Karpas-422 (cell line): ENCODE measurements around the gene FOXD4L1. TPM values are rescaled to one million over a fixed set of nuclear protein-coding genes. Genes with fewer than 3 reads are reported as not detected.
"Not testable (repeated sequence)": the region's sequence is repeated elsewhere in the genome, so short reads cannot be mapped to it uniquely, and the experiment has no call there.

ENCODE experiments used
- DNase-seq: peaks from one replicate; pipeline ENCODE4 v3.0.0-alpha.2; 2015
- H2AFZ ChIP-seq: fragments of 200-600 bp; sonication (generic); 2 replicates; pipeline ENCODE4 v1.6.1; 2014; ENCODE audit warnings: antibody characterized with exemption, low read length, mixed read lengths
- H3K27ac ChIP-seq: fragments of 200-600 bp; sonication (generic); 2 replicates; pipeline ENCODE4 v1.5.1; 2014; ENCODE audit warnings: mild to moderate bottlenecking, low read length, moderate library complexity
- H3K27me3 ChIP-seq: fragments of 200-600 bp; sonication (generic); 2 replicates; pipeline ENCODE4 v1.6.1; 2014; ENCODE audit warnings: low read length, mixed read lengths
- H3K36me3 ChIP-seq: fragments of 200-600 bp; sonication (generic); 2 replicates; pipeline ENCODE4 v1.6.1; 2014; ENCODE audit warnings: low read length, mixed read lengths; ENCODE audit not compliant: insufficient read depth
- H3K4me1 ChIP-seq: fragments of 200-600 bp; sonication (generic); 2 replicates; pipeline ENCODE4 v1.6.1; 2014; ENCODE audit warnings: mild to moderate bottlenecking, low read length, mixed read lengths
- H3K4me2 ChIP-seq: fragments of 200-600 bp; sonication (generic); 2 replicates; pipeline ENCODE4 v1.6.1; 2014; ENCODE audit warnings: low read length, low read depth, mild to moderate bottlenecking; ENCODE audit not compliant: poor library complexity, severe bottlenecking
- H3K4me3 ChIP-seq: fragments of 200-600 bp; sonication (generic); 2 replicates; pipeline ENCODE4 v1.5.1; 2014; ENCODE audit warnings: mild to moderate bottlenecking, antibody characterized with exemption, low read length, mixed read lengths
- H3K79me2 ChIP-seq: fragments of 200-600 bp; sonication (generic); 2 replicates; pipeline ENCODE4 v1.6.1; 2014; ENCODE audit warnings: mild to moderate bottlenecking, low read length, mixed read lengths
- H3K9ac ChIP-seq: fragments of 200-600 bp; sonication (generic); 2 replicates; pipeline ENCODE4 v1.6.0; 2014; ENCODE audit warnings: low read length
- H3K9me2 ChIP-seq: fragments of 200-600 bp; sonication (generic), shearing (Covaris generic); replicated peaks from 2 replicates; pipeline ENCODE4 v1.6.0; 2014; ENCODE audit warnings: mild to moderate bottlenecking, low read length, moderate library complexity; ENCODE audit not compliant: insufficient read depth
- H3K9me3 ChIP-seq: fragments of 300-700, 200-600 bp; sonication (generic); 2 replicates; pipeline ENCODE4 v1.6.1; 2014; ENCODE audit warnings: low read length, mixed read lengths
- H4K20me1 ChIP-seq: fragments of 200-600 bp; sonication (generic); 2 replicates; pipeline ENCODE4 v1.6.1; 2014; ENCODE audit warnings: mild to moderate bottlenecking, antibody characterized with exemption, low read length, low read depth; ENCODE audit not compliant: insufficient read depth
- total RNA-seq: library from RNA; depleted of rRNA; stranded (reverse); fragments of >200 nt; shearing (Covaris generic); gene quantifications from 2 replicates; pipeline ENCODE4 v1.2.3, GENCODE V29; 2014; ENCODE audit warnings: low replicate concordance

The FOXD4L1 gene
- total RNA-seq, 1 experiment from 2014 or later: 0.60 TPM

DNA sequence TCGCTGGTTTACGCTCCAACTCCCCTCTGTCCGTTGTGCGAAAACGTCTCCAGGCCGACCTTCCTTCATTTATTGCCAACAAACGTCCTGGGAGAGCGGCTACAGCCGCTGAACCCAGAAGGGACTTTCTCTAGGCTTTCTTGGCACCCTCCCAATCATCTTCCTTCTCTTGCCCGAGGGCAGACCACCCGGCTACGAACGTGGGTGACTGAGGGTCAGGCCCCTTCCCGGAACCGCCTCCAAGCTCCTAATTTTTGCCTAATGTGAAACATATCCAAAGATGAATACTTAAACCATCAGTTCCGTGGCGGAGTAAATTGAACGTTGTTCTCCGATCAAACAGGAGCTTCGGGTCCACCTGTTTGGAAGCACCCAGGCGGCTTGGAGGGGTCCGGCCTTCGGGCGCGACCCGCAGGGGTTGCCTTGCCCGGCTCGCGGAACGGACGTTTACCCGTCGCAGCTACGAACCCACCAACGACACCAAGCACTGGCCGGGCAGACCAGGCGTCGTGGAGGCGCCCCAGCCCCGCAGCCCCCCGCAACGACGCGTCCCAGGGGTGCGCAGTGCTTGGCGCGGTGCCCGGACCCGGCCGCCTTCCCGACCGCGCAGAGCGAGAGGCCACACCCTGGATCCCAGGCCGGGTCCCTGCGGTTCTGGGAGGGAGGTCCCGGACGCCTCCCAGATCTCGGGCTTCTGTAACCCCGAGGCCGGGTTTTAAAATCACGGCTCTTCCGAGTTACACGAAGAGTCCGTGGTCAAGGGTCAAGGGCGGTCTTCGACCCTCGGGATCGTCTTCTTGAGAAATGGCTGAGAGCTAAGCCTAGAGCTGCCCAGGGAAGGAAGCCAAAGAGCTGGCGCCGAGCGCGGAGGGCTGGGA is 4.0 kb downstream of the FOXD4L1 start:
- not testable (repeated sequence) for H4K20me1 ChIP-seq, H2AFZ ChIP-seq, DNase-seq, H3K9me3 ChIP-seq, H3K9me2 ChIP-seq, H3K79me2 ChIP-seq, H3K27me3 ChIP-seq, H3K9ac ChIP-seq, H3K4me3 ChIP-seq, H3K36me3 ChIP-seq, H3K4me1 ChIP-seq, H3K4me2 ChIP-seq, H3K27ac ChIP-seq

DNA sequence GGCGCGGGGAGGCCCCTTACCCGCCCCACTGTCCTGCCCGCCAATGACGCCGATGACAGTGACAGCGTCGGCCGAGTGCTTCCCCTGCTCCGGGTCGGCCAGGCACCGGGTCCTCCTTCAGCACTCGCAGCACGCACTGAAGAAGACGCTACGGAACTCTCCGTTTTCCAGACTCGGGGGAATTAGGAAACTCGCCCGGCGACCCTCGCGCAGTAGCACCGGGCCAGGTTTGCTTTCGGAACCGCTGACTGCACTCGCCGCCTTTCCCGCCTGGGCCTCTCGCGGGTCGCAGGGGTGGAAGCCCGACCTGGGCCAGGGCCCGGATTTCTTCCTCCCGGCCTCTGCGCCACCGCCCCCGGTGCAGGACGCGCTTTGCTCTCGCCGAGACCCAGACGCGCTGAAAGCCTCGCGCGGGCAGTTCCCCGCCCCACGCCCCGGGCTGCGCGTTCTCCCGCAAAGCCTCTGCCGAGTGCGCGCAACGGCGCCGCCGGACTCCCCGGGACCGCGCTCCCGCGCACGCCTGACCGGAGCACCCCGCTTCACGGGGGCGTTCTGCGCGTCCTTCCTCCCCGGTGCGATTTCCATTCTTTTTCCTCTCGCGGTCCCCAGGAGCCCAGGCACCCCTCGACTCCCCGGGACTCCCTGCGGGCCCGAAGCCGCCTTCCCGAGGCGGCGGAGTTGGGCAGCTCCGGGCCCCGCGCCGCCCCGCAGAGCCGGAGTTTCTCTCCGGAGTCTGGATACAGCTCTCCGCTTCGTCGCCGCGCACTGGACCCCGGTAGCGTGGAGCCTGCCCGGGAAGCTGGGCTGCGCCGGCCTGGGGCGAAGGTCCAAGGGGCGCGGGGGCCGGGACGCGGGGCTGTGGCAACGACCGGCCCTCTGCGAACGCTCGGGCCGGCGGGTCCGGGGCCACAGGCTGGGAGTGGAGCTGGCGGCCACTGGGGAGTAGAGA is 4.9 kb downstream of the FOXD4L1 start:
- not testable (repeated sequence) for H3K27me3 ChIP-seq, H3K9me2 ChIP-seq, H3K4me1 ChIP-seq, H2AFZ ChIP-seq, H3K4me3 ChIP-seq, H3K9me3 ChIP-seq, H3K27ac ChIP-seq, DNase-seq, H3K9ac ChIP-seq, H3K36me3 ChIP-seq, H3K79me2 ChIP-seq, H4K20me1 ChIP-seq, H3K4me2 ChIP-seq

DNA sequence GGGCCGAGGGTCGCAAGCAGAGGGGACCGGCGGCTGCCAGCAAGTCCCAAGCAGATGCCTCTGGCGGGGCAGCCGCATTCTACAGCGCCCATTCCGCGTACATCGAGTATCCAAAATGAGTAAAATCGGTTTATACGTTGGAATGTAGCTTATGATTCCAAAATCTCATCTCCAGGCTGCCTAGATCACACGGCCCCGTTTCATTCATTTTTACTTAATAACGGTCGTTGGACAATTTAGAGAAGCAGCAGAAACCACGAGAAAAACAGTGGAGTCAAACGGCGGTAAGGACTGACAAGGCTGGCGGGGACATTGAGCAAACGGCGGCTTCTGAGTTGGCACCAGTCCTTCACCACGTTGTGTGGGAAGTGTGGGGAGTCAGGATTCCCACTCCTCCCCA is 5.6 kb downstream of the FOXD4L1 start:
- not testable (repeated sequence) for H3K79me2 ChIP-seq, H3K4me2 ChIP-seq, H2AFZ ChIP-seq, H3K9me3 ChIP-seq, H3K36me3 ChIP-seq, H3K4me1 ChIP-seq, DNase-seq, H4K20me1 ChIP-seq, H3K27me3 ChIP-seq, H3K4me3 ChIP-seq, H3K9me2 ChIP-seq, H3K9ac ChIP-seq, H3K27ac ChIP-seq

DNA sequence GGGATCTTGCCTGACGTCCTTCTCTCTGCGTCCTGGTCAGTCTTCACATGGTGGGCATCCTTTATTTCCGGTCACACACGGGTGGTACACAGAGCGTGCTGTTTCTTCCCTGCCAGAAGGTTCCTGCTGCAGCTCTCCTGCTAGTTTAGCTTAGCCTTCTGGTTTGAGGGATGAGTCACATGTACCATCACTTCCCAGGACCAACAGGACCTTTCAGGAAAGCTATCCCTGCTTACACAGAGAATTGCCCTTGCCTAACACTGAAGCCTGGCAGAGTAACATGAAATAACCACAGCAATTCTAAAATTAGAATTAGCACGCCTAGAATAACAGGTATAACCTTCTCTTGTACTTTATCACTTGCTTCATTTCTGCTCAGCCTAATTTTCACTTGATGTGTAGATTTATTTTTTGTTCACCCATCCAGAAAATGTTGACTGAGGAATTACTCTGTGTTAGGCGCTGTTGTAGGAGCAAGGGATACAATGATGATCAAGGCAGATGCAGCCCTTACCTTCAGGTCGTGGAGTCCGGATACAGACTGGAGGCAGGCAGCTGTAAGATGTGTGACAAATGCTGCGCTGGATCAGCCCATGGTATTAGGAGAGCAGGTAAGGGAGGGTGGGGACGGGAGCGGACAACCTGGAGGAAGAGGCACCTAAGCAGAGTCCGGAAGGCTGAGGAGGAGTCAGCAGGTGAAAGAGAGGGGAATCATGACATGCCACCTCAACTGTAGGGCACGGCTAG is 9.1 kb downstream of the FOXD4L1 start:
- DNase-seq: not testable (repeated sequence)

DNA sequence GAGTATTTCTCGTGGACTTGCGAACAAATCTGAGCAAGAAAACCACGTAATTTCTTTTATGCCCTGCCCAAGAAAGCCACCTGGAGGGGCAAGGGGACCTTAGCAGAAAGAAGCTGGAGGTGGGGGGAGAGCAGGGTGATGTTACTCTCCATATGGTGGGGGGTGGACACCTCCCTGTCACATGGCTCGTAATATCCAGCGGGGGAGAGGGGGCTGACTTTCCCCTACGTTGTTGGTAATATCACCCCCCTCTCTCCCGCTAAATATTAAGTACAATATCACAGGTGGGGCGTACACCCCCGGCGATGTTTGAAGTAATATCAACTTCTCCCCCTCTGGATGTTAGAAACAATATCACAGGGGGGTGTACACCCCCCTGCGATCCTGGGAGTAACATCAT is 9.7 kb downstream of the FOXD4L1 start:
- not testable (repeated sequence) for H3K9me3 ChIP-seq, H3K4me2 ChIP-seq, H3K4me1 ChIP-seq, H3K4me3 ChIP-seq, H3K27ac ChIP-seq, DNase-seq, H3K36me3 ChIP-seq, H3K9me2 ChIP-seq, H3K27me3 ChIP-seq, H3K9ac ChIP-seq, H3K79me2 ChIP-seq, H2AFZ ChIP-seq, H4K20me1 ChIP-seq

More for the DNA sequence above, 9.1 kb downstream of the FOXD4L1 start:
- not testable (repeated sequence) for H3K9ac ChIP-seq, H3K36me3 ChIP-seq, H3K27me3 ChIP-seq, H3K27ac ChIP-seq, H2AFZ ChIP-seq, H3K9me2 ChIP-seq, H3K4me1 ChIP-seq, H3K4me3 ChIP-seq, H3K9me3 ChIP-seq, H3K4me2 ChIP-seq, H3K79me2 ChIP-seq, H4K20me1 ChIP-seq

DNA sequence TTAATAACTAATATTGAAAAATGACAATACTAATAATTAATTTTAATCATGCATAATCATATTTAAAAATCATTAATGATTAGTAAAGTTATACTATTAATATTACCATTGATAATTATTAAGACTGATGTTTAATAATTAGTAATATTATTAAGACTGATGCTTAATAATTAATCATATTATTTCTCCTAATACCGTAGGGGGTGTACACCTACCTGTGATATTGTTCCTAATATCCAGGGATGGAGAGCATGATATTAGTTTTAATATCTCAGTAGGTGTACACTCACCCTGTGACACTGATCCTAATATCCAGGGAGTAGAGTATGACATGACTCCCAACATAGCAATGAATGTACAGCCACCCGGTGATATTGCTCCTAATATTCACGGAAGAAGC is 12.4 kb downstream of the FOXD4L1 start:
- not testable (repeated sequence) for H3K36me3 ChIP-seq, H3K4me2 ChIP-seq, H3K27me3 ChIP-seq, H3K4me1 ChIP-seq, H3K27ac ChIP-seq, H3K79me2 ChIP-seq, H2AFZ ChIP-seq, H3K9me3 ChIP-seq, H3K9ac ChIP-seq, DNase-seq, H3K9me2 ChIP-seq, H4K20me1 ChIP-seq, H3K4me3 ChIP-seq

DNA sequence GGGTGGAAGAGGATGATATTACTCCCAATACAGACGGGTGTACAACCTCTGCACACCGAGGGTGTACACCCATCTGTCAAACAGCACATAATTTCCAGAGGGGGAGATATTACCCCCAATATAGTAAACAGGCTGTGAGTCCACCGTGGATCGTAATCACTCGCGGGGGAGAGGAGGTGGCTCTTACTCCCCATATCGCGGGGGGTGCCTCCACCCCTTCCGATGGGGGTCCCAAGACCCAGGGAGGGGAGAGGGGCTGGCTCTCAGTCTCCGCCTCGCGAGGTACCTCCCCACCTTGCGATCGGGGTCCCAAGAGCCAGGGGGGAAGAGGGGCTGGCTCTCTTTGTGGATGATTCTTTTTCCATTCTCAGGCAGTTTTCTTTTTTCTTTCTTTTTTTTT is 13.4 kb downstream of the FOXD4L1 start:
- not testable (repeated sequence) for H3K9me3 ChIP-seq, H2AFZ ChIP-seq, H3K4me2 ChIP-seq, DNase-seq, H4K20me1 ChIP-seq, H3K36me3 ChIP-seq, H3K4me3 ChIP-seq, H3K4me1 ChIP-seq, H3K9ac ChIP-seq, H3K27me3 ChIP-seq, H3K27ac ChIP-seq, H3K9me2 ChIP-seq, H3K79me2 ChIP-seq

DNA sequence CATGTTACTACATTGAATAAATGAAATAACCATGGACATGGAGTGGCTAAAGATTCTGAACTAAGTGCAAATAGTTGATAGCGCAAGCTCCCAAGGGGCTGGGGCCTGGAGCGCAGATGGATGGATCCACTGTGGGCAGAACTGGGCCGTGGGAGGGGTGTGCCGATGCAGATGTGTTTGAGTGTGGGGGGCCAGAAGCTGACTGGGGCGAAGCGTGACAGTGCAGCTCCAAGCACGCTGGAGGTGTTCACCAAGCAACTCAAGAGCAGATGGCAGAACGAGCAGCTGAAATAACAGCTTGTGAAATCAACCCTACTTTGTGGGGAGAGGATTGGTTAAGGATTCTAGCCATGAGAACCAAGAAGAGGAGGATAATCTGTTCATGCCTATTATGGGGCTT is 17.0 kb downstream of the FOXD4L1 start:
- not testable (repeated sequence) for H3K4me3 ChIP-seq, H3K27me3 ChIP-seq, H2AFZ ChIP-seq, H3K4me1 ChIP-seq, H3K79me2 ChIP-seq, H3K36me3 ChIP-seq, H4K20me1 ChIP-seq, H3K27ac ChIP-seq, H3K4me2 ChIP-seq, H3K9me3 ChIP-seq, H3K9ac ChIP-seq, H3K9me2 ChIP-seq, DNase-seq
